Common myeloid progenitor, CD34-positive (primary cell): Measurements from ENCODE around the gene RTEL1.

ENCODE experiments used
- CTCF ChIA-PET: fragments of 350-600 bp; sonication (Branson Sonifier 250); formaldehyde crosslinking; loops from one replicate; lab custom pipeline; 2021; ENCODE audit warnings: antibody characterized with exemption; lab: Charles Lee
- POLR2A ChIA-PET: fragments of 350-600 bp; sonication (Branson Sonifier 250); formaldehyde crosslinking; loops from one replicate; lab custom pipeline; 2021; ENCODE audit warnings: antibody characterized with exemption; lab: Charles Lee
- DNase-seq, 3 donors: peaks; one replicate each; pipeline versions ENCODE4 v3.0.0 to v3.0.0-alpha.2; 2013
- H3K27ac ChIP-seq, 2 experiments: 1 replicate in 1 of 2; 2 replicates in 1 of 2; pipeline ENCODE4 v1.7.0; 2013; ENCODE audit warnings: inconsistent platforms in 2 of 2, low read length in 2 of 2, mild to moderate bottlenecking in 2 of 2, low read depth in 1 of 2, moderate library complexity in 1 of 2; ENCODE audit not compliant: severe bottlenecking in 2 of 2, insufficient read depth in 1 of 2, poor library complexity in 1 of 2
- H3K27me3 ChIP-seq, 5 experiments: replicated peaks in 2 of 5; 1 replicate in 3 of 5; 2 replicates in 2 of 5; pipeline versions ENCODE4 v1.6.1 to v1.7.0; 2013; ENCODE audit warnings: low read length in 4 of 5, mild to moderate bottlenecking in 2 of 5, moderate library complexity in 2 of 5, inconsistent platforms in 1 of 5; ENCODE audit not compliant: insufficient read depth in 5 of 5, control insufficient read depth in 4 of 5
- H3K36me3 ChIP-seq, 4 experiments: 1 replicate in 2 of 4; 2 replicates in 2 of 4; pipeline versions ENCODE4 v1.6.1 to v1.7.0; 2013; ENCODE audit warnings: low read length in 3 of 4, control low read depth in 1 of 4, mild to moderate bottlenecking in 1 of 4; ENCODE audit not compliant: control insufficient read depth in 4 of 4, insufficient read depth in 4 of 4
- H3K4me1 ChIP-seq, 4 experiments: 1 replicate in 3 of 4; 2 replicates in 1 of 4; pipeline versions ENCODE4 v1.6.1 to v1.7.1; 2013; ENCODE audit warnings: low read length in 3 of 4, mild to moderate bottlenecking in 3 of 4, control low read depth in 1 of 4, inconsistent platforms in 1 of 4, moderate library complexity in 1 of 4; ENCODE audit not compliant: control insufficient read depth in 4 of 4, insufficient read depth in 4 of 4; ENCODE audit errors: control extremely low read depth in 1 of 4
- H3K4me3 ChIP-seq, 7 experiments: 1 replicate in 4 of 7; 2 replicates in 3 of 7; pipeline versions ENCODE4 v1.5.1 to v1.7.0; 2013; ENCODE audit warnings: mild to moderate bottlenecking in 7 of 7, low read length in 6 of 7, moderate library complexity in 6 of 7, inconsistent platforms in 2 of 7, low read depth in 2 of 7, control low read depth in 1 of 7; ENCODE audit not compliant: insufficient read depth in 4 of 7, control insufficient read depth in 1 of 7; ENCODE audit errors: extremely low read depth in 1 of 7
- H3K9me3 ChIP-seq, 5 experiments: 1 replicate in 4 of 5; 2 replicates in 1 of 5; pipeline versions ENCODE4 v1.6.1 to v1.7.1; 2013; ENCODE audit warnings: low read length in 4 of 5, mild to moderate bottlenecking in 2 of 5, inconsistent platforms in 1 of 5, low read depth in 1 of 5, moderate library complexity in 1 of 5; ENCODE audit not compliant: control insufficient read depth in 4 of 5, insufficient read depth in 2 of 5; ENCODE audit errors: control extremely low read depth in 1 of 5
- WGBS: methylation state at CpG from one replicate; pipeline ENCODE4 v1.1.5; 2013; ENCODE audit not compliant: insufficient coverage; 5-methylcytosine and 5-hydroxymethylcytosine counted together

The RTEL1 gene

DNA sequence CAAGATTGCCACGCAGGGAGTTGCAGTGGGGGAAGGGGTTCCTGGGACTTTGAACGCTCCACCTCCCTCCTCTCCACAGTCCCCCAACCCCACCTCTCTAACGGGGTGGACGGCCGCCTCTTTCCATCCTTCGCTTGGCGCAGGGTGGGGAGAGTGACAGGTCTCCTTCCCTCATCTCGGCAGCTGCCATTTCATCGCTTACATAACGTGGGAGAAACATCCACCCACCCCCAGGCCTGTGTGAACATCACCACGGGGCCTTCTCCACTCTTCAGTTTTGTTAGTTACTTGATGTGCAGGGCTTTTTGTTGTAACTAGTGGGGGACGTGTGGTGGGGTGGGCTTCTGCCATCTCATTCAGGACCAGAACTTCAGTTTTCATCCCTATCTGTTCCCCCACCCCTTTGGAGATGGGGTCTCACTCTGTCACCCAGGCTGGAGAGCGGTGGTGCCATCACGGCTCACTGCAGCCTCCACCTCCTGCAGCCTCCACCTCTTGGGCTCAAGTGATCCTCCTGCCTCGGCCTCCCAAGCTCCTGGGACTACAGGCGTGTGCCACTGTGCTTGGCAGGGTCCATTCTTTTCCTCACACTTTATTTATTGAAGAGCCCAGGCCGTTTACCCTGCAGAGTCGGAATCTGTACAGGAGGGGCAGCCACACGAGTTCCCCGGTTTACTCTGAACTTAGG lies 17.7 kb downstream of the RTEL1 start:
- CTCF ChIA-PET, result no interaction called here
- 99% methylated on average over 8 of the region's 20 CpGs for WGBS
- no peak overlapping the region for H3K27ac ChIP-seq
- peaks cover 0 to 60% (median 23%) of the 10 kb centered on the region in 4 experiments for H3K36me3 ChIP-seq
- H3K9me3 ChIP-seq, result no peaks in the 10 kb centered on the region
- no peaks in the 10 kb centered on the region for H3K4me1 ChIP-seq
- H3K4me3 ChIP-seq, result no peak overlapping the region
- POLR2A ChIA-PET, result no interaction called here
- no peak for DNase-seq
- no peaks in the 10 kb centered on the region for H3K27me3 ChIP-seq

DNA sequence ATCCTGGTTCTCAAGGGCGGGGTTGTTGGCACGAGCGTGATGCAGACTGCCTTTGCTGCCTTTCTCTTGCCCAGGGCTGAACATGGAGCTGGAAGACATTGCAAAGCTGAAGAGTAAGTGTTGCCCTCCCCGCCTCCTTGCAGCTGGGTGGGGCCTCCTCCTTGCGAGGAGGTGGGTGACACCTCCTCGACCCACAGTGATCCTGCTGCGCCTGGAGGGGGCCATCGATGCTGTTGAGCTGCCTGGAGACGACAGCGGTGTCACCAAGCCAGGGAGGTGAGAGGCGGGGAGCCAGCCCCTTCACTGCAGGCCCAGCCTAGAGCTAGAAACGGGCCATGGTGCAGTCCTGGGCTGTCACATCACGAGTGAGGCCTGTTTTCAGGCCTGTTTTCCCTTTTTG lies 20.0 kb downstream of the RTEL1 start:
- no peak overlapping the region for H3K27ac ChIP-seq
- ChIA-PET POLR2A (no interaction called here), CTCF (no interaction called here)
- H3K4me1 ChIP-seq, result peaks cover 0 to 4% (median 0%) of the 10 kb centered on the region in 4 experiments
- no peaks in the 10 kb centered on the region for H3K27me3 ChIP-seq
- no peak overlapping the region for H3K4me3 ChIP-seq
- H3K36me3 ChIP-seq, result peaks cover 0 to 56% (median 19%) of the 10 kb centered on the region in 4 experiments
- WGBS, result 92% methylated on average over 13 of the region's 13 CpGs
- no peaks in the 10 kb centered on the region for H3K9me3 ChIP-seq
- no peak for DNase-seq

GRCh38 chr20:63678667-63679465 lies 20.8 kb downstream of the RTEL1 start:
- Histone ChIP-seq H3K4me1 (peaks cover 0 to 6% (median 0%) of the 10 kb centered on the region in 4 experiments), H3K4me3 (no peak overlapping the region), H3K27ac (no peak overlapping the region), H3K36me3 (peaks cover 0 to 55% (median 17%) of the 10 kb centered on the region in 4 experiments), H3K9me3 (no peaks in the 10 kb centered on the region), H3K27me3 (no peaks in the 10 kb centered on the region)
- no peak for DNase-seq
- 98% methylated on average over 28 of the region's 38 CpGs for WGBS
- POLR2A ChIA-PET, result no interaction called here
- CTCF ChIA-PET, result interaction anchor here (1.4 kb wide), 1 partner anchor 10 kb away, joined by 3 read pairs; no protein-coding TSS in a partner anchor

DNA sequence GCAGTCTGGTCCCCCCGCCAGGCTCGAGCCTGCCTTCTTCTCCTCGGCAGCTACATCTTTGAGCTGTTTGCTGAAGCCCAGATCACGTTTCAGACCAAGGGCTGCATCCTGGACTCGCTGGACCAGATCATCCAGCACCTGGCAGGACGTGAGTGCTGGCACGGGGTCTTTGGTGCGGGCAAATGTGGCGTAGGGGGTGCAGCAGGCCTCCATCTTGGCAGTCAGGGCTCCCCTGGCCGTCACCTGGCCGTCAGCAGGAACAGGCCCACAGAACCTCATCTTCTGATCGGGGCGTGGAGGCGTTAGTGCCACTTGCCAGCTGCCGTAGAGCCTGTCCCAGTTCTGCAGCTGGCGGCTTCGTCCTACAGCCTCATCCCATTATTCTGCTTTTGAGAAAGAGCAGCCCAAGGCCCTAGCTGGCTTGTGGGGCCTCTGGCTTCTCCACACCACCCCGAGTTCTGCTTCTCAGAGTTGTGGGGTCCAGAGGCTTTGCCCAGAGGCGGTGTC lies 21.7 kb downstream of the RTEL1 start:
- H3K4me1 ChIP-seq, result peaks cover 0 to 6% (median 0%) of the 10 kb centered on the region in 4 experiments
- H3K27me3 ChIP-seq, result no peaks in the 10 kb centered on the region
- H3K4me3 ChIP-seq, result no peak overlapping the region
- peaks cover 0 to 47% (median 14%) of the 10 kb centered on the region in 4 experiments for H3K36me3 ChIP-seq
- WGBS, result 98% methylated on average over 18 of the region's 19 CpGs
- ChIA-PET CTCF (interaction anchor here (1.4 kb wide), 1 partner anchor 11 kb away, joined by 3 read pairs; no protein-coding TSS in a partner anchor), POLR2A (no interaction called here)
- no peak for DNase-seq
- no peaks in the 10 kb centered on the region for H3K9me3 ChIP-seq
- H3K27ac ChIP-seq, result no peak overlapping the region

- over 99% methylated on average over 12 of the region's 13 CpGs for WGBS
- DNase-seq, result no peak
- H3K4me1 ChIP-seq, result peaks cover 0 to 6% (median 0%) of the 10 kb centered on the region in 4 experiments
- ChIA-PET CTCF (interaction anchor here (1.0 kb wide), 1 partner anchor 13 kb away, joined by 3 read pairs; no protein-coding TSS in a partner anchor), POLR2A (no interaction called here)
- peaks cover 0 to 47% (median 14%) of the 10 kb centered on the region in 4 experiments for H3K36me3 ChIP-seq
- H3K27ac ChIP-seq, result no peak overlapping the region
- no peaks in the 10 kb centered on the region for H3K9me3 ChIP-seq
- no peaks in the 10 kb centered on the region for H3K27me3 ChIP-seq
- H3K4me3 ChIP-seq, result no peak overlapping the region
Measured at GRCh38 chr20:63680427-63680826, 22.3 kb downstream of the RTEL1 start.

GRCh38 chr20:63680857-63681608 lies 22.9 kb downstream of the RTEL1 start:
- Histone ChIP-seq H3K27ac (no peak overlapping the region), H3K27me3 (no peaks in the 10 kb centered on the region), H3K9me3 (no peaks in the 10 kb centered on the region), H3K4me1 (peaks cover 0 to 8% (median 2%) of the 10 kb centered on the region in 4 experiments), H3K4me3 (no peak overlapping the region), H3K36me3 (peaks cover 0 to 43% (median 12%) of the 10 kb centered on the region in 4 experiments)
- 97% methylated on average over 23 of the region's 23 CpGs for WGBS
- ChIA-PET POLR2A (no interaction called here), CTCF (interaction anchor here (0.8 to 1.7 kb wide), 4 partner anchors 12 to 93 kb away, joined by 3 read pairs; no protein-coding TSS in a partner anchor)
- DNase-seq, result no peak
